Left ventricle myocardium inferior (tissue), 1 donor: ENCODE data around the gene FOXK1. TPM values are rescaled to one million over a fixed set of nuclear protein-coding genes. Genes with fewer than 3 reads are reported as not detected.

Experiments
- DNase-seq: peaks from one replicate; pipeline ENCODE4 v3.0.0-alpha.2; 2020
- H3K27ac ChIP-seq: fragments of 200-600 bp; replicated peaks from 2 replicates; pipeline ENCODE4 v1.8.0; 2021
- H3K27me3 ChIP-seq: fragments of 200-600 bp; 2 replicates; pipeline ENCODE4 v1.8.0; 2021; ENCODE audit warnings: low read depth
- H3K36me3 ChIP-seq: fragments of 200-600 bp; 2 replicates; pipeline ENCODE4 v1.8.0; 2021
- H3K4me1 ChIP-seq: fragments of 200-600 bp; 2 replicates; pipeline ENCODE4 v1.8.0; 2021
- H3K4me3 ChIP-seq: fragments of 200-600 bp; 2 replicates; pipeline ENCODE4 v1.8.0; 2021; ENCODE audit warnings: mild to moderate bottlenecking, moderate library complexity
- H3K9me3 ChIP-seq: fragments of 200-600 bp; replicated peaks from 2 replicates; pipeline ENCODE4 v1.8.0; 2021
- intact Hi-C: fragments of 100-400 bp; cut with micrococcal nuclease; formaldehyde crosslinking; loops from one replicate; pipeline ENCODE4 v1.11.0; 2022
- total RNA-seq: library from RNA; stranded (reverse); fragmentation: NEBNext Ultra II Directional; extraction: Animal tissue kit (Norgen Biotek cat#: 25700); gene quantifications from one replicate; pipeline ENCODE4 v1.2.1, GENCODE V29; 2021
- TF ChIP-seq, protein P1 (sequence below): fragments of 200-600 bp; IDR thresholded peaks from 2 replicates; pipeline ENCODE4 v1.8.0; 2021; ENCODE audit warnings: antibody characterized with exemption, mild to moderate bottlenecking, borderline replicate concordance
- donor health status: DM: no; HTN: yes; CAD: no; lungs with severe emphysema.

Gene FOXK1
- total RNA-seq, 1 donor from 2014 or later, result 18.3 TPM

DNA sequence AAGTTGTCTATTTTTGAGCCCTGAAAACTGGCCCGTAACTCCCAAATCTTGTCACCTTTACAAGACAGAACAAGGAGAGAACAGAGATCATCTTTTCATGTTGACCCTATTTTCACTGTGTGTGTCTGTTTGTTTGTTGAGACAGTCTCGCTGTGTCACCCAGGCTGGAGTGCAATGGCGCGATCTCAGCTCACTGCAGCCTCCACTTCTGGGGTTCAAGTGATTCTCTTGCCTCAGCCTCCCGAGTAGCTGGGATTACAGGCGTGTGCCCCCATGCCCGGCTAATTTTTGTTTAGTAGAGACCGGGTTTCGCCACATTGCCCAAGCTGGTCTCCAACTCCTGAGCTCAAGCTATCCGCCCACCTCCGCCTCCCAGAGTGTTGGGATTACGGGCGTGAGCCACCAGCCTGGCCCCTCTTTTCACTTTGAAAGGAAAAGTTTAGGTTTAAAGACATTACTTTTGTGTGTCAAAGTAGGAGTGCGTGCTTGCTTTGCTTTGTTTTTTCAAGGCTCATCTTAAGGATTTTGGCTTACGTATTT lies 32.1 kb downstream of the FOXK1 start:
- Histone ChIP-seq H3K36me3 (peaks cover 15% of the 10 kb centered on the region), H3K4me1 (peaks cover 55% of the 10 kb centered on the region), H3K9me3 (no peaks in the 10 kb centered on the region), H3K4me3 (no peak overlapping the region), H3K27ac (no peak overlapping the region), H3K27me3 (no peaks in the 10 kb centered on the region)
- intact Hi-C loops, result no loop called here
- DNase-seq, result no peak
- TF ChIP-seq, protein P1, sequence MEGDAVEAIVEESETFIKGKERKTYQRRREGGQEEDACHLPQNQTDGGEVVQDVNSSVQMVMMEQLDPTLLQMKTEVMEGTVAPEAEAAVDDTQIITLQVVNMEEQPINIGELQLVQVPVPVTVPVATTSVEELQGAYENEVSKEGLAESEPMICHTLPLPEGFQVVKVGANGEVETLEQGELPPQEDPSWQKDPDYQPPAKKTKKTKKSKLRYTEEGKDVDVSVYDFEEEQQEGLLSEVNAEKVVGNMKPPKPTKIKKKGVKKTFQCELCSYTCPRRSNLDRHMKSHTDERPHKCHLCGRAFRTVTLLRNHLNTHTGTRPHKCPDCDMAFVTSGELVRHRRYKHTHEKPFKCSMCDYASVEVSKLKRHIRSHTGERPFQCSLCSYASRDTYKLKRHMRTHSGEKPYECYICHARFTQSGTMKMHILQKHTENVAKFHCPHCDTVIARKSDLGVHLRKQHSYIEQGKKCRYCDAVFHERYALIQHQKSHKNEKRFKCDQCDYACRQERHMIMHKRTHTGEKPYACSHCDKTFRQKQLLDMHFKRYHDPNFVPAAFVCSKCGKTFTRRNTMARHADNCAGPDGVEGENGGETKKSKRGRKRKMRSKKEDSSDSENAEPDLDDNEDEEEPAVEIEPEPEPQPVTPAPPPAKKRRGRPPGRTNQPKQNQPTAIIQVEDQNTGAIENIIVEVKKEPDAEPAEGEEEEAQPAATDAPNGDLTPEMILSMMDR, result no peak

DNA sequence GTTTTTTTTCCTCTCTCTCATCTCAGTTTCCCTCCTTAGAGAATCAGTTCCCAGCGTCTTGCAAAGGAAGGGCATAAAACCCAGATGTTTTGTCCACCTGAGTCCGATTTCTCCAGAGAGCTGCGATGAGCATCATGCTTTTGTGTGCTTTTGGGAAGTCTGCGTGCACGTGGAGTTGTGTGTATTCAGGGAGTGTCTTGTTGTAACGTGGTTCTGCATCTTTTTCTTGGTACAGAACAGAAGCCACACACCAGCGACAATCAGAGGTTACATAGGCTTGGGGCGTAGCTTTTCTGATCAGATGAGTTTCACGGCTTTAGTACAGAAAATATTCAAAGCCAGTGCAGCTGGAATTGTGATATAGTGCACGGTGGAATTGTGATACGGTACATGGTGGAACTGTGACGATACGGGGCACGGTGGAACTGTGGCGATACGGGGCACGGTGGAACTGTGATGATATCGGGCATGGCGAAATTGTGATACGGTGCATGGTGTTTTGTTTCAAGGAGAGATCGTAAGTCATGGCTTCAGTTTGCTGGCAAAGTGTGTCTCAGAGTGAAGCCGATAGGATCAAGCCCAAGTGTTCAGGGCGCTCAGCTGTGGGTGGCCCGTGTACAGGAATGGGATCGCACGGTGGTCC lies 32.8 kb downstream of the FOXK1 start:
- peak overlapping the region; percentile 70 for H3K27ac ChIP-seq
- peaks cover 15% of the 10 kb centered on the region for H3K36me3 ChIP-seq
- H3K4me1 ChIP-seq, result peaks cover 54% of the 10 kb centered on the region
- TF ChIP-seq, protein P1, result no peak
- peak overlapping the region; percentile 48 for H3K4me3 ChIP-seq
- no peak for DNase-seq
- no peaks in the 10 kb centered on the region for H3K9me3 ChIP-seq
- no peaks in the 10 kb centered on the region for H3K27me3 ChIP-seq
- intact Hi-C loops, result no loop called here

DNA sequence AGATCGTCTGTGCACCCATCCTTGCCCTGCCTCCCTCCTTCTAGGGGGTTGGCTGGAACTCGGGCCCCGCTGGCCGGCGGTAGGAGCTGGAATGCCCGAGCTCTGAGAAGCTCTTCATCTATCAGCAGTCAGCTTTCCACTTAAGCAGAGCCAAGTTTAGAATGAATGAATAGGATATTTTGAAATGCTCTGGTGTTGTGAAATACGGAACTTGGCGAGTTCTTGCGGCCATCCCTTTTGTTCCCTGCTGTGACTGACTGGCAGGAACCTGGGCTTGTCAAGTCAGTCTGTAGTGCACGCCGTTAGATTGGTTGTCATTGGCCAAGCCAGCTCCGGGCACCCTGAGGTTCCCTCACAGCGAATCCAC lies 33.3 kb downstream of the FOXK1 start:
- H3K27ac ChIP-seq, result peak overlapping the region; percentile 70
- intact Hi-C loops, result no loop called here
- TF ChIP-seq, protein P1, result no peak
- H3K4me3 ChIP-seq, result peak overlapping the region; percentile 48
- peak; percentile 64 for DNase-seq
- H3K9me3 ChIP-seq, result no peaks in the 10 kb centered on the region
- peaks cover 54% of the 10 kb centered on the region for H3K4me1 ChIP-seq
- peaks cover 15% of the 10 kb centered on the region for H3K36me3 ChIP-seq
- H3K27me3 ChIP-seq, result no peaks in the 10 kb centered on the region

DNA sequence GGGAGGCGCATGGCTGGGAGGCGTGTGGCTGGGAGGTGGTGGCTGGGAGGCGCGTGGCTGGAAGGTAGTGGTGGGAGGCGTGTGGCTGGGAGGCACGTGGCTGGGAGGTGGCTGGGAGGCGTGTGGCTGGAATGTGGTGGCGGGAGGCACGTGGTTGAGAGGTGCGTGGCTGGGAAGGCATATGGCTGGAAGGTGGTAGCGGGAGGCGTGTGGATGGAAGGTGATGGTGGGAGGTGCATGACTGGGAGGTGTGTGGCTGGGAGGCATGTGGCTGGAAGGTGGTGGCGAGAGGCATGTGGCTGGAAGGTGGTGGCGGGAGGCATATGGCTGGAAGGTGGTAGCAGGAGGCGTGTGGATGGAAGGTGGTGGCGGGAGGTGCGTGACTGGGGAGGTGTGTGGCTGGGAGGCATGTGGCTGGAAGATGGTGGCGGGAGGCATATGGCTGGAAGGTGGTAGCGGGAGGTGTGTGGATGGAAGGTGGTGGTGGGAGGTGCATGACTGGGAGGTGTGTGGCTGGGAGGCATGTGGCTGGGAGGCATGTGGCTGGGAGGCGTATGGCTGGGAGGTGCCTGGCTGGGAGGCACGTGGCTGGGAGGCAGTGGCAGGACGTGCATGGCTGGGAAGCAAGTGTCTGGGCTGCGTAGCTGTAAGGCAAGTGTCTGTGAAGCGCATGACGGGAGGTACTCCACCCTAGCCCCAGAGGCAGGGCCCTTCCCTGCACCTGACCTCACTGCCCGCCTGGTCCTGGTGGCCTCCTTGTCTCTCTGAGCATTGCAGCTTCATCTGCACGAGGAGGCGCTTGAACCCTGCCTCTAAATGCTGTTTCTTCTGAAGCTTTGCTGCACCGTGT lies 35.1 kb downstream of the FOXK1 start:
- no peak overlapping the region for H3K4me3 ChIP-seq
- intact Hi-C loops, result no loop called here
- H3K27ac ChIP-seq, result no peak overlapping the region
- H3K36me3 ChIP-seq, result peaks cover 10% of the 10 kb centered on the region
- H3K27me3 ChIP-seq, result no peaks in the 10 kb centered on the region
- TF ChIP-seq, protein P1, result no peak
- peaks cover 59% of the 10 kb centered on the region for H3K4me1 ChIP-seq
- H3K9me3 ChIP-seq, result no peaks in the 10 kb centered on the region
- no peak for DNase-seq

DNA sequence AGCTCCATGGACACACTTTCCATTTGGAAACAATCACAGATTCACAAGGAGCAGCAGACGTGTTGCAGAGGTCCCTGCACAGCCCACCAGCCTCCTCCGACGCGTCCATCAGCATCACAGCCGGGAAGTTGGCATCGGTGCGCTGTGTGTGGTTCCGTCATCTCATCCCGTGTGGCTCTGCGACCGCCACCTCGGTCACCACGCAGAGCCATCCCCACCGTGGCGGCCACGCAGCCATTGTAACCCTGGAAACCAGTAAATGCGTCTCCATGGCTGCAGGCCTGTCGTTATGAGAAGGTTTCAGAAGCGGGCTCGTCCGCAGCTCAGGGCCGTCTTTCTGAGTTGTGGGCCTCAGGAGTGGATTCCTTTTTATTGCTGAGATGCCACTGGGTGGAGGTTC lies 36.0 kb downstream of the FOXK1 start:
- H3K36me3 ChIP-seq, result peaks cover 10% of the 10 kb centered on the region
- H3K4me3 ChIP-seq, result no peak overlapping the region
- no peaks in the 10 kb centered on the region for H3K9me3 ChIP-seq
- intact Hi-C loops, result no loop called here
- no peaks in the 10 kb centered on the region for H3K27me3 ChIP-seq
- TF ChIP-seq, protein P1, result no peak
- no peak overlapping the region for H3K27ac ChIP-seq
- peaks cover 58% of the 10 kb centered on the region for H3K4me1 ChIP-seq
- DNase-seq, result no peak
